ENCODE results near the gene PEAK1.

The PEAK1 gene

GRCh38 chr15:77075528-77075927 is 344.4 kb downstream of the PEAK1 start:
- no peak for DNase-seq

- DNase-seq = no peak
These were observed 345.6 kb downstream of the PEAK1 start for GRCh38 chr15:77074350-77074749.

GRCh38 chr15:77071305-77072223 is 348.3 kb downstream of the PEAK1 start:
- no peak for DNase-seq

- DNase-seq = peak; percentile 82
These were observed 349.2 kb downstream of the PEAK1 start, which contains the start of gene TSPAN3 for GRCh38 chr15:77070495-77071304. TSS of gene TSPAN3 (minus strand) at chr15:77071109. CDS start at chr15:77070954, 155 bp downstream.

DNA sequence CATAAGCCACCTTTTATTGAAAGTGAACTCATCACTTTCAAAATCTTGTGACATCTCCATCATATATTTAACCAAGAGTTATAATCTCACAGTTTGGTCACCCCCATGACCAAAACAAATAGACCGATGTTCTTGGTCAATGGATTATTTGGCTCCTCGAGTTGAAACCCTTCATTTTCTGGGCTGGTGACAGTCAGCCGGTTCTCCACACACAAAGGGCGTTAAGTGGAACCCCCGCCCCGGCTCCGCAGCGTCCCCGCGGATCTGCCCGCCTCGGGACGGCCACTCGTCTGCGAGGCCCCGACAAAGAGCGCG is 349.8 kb downstream of the PEAK1 start:
- no peak for DNase-seq

GRCh38 chr15:77069521-77070121 is 350.3 kb downstream of the PEAK1 start:
- peak; percentile 6 for DNase-seq

- DNase-seq = no peak
These were observed 351.3 kb downstream of the PEAK1 start for GRCh38 chr15:77068633-77069032.

GRCh38 chr15:77067691-77068367 is 352.1 kb downstream of the PEAK1 start:
- DNase-seq = no peak

DNA sequence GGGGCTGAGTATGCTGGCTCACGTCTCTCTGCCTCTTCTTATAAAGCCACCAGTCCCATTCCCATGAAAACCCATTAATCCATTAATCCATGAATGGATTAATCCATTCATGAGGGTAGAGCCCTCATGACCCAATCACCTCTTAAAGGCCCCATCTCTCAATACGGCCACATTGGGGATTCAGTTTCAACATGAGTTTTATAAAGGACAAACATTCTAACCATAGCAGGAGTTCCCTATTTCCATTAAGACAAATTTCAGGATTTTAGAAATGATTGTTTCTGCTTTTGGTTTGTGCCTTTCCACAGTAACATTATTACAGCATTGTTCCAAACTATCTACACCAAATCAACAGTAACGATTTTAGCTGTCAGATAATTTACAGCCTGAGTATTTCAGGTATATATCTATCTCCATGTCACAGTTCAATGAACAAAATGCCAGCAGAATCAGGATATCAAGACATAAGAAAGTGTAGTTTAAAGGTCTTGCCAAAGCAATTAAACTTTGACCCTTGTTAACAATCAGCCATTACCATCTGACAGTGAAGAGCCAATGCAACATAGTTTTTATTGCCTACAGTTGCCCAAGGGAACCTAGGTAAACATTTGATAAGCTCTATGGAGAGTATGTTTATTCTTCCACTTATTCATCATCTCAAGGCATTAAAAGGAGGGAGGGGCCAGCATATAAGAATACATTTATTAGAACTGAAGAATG is 352.8 kb downstream of the PEAK1 start:
- no peak for DNase-seq

DNA sequence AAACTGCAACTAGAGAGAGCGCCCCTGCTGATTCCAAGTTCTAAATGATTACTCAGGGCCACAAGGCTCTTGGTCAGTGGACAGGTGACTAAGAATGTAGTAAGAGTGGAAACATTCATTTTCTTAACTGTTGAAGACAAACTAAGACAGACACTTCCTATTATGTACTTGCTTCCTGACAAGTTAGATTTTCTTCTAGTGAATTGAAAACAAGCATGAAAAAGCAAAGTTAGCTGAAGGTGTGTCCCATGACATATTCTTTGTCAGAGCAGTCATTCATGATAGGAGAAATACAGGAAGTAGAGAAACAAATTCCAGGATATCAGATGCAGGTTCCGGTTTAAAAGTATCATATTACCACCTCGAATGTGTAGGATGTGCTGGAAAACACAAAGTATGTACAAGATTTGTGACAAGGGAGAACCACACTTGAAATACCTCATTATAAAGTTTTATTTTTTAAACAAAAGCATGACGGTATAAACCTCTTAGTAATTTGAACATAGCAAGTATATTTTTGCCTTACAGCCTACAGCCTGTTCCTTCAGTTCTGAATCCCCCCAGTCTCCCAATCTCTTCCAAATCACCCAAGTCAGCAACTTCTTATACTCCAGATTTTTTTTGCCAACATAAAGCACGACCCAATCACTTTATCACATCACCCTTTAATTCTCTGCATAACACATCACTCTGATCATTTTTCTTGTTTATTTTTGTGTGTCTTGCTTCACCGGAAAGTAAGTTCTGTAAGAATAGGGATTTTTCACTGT is 355.2 kb downstream of the PEAK1 start:
- DNase-seq = no peak

GRCh38 chr15:77064063-77064462 is 355.8 kb downstream of the PEAK1 start:
- no peak for DNase-seq

- DNase-seq = no peak
These were observed 356.7 kb downstream of the PEAK1 start for GRCh38 chr15:77063249-77063648.

DNA sequence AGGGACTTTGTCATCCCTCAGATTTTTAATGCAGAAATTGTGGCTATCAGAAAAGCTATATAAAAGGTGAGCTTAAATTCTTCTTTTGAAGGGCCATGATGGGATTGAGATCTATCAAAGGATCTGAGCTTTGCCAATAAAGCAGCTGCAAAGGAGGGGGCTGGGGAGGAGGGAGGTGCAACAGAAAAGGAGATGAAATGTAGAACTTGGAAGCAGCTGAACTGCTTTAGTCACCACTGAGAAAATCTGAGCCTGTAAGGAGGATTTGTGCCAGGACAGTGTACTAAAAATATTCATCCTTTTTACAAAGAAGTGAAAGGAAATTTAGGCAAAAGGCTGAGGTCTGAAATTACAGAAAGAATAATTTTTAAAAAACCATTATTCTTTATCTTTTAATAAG is 359.4 kb downstream of the PEAK1 start:
- DNase-seq = no peak

GRCh38 chr15:77059786-77060361 is 360.0 kb downstream of the PEAK1 start:
- DNase-seq = peak; percentile 9

DNA sequence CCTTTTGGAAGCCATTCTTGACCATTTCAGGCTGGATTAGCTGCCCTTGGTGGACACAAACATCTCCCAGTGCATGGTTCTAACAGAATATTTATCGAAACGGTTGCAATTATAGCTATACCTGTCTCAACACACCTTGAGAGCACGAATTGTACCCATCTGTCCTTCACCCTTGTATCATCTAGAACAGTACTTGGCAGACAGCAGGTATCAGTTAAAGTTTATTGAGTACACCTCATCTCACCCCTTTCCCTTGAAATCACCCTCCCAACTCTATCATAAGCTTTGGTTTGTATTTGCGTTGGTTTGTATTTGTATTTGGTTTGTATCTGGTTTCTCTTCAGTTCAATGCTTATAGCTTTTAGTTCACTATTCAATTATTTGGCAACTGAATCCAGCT is 361.4 kb downstream of the PEAK1 start:
- no peak for DNase-seq

DNA sequence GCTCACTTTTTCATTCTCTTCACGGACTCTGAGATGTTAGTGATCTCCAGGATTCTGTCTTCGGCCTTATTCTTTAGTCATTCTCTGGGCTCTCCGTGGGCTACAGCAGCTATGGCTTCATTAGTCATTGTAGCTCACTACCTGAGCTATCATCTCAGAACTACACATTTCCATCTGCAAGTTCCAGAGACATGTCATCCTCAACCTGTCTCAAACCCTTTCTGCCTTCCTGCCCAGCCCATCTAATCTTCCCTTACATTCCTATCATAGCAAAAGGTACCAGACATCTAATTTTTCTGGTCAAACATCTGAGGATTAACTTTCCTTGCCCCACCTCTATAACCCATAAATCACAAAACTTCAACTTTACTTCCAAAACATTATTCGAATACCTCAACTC is 362.2 kb downstream of the PEAK1 start:
- DNase-seq = no peak

GRCh38 chr15:77057072-77057471 is 362.8 kb downstream of the PEAK1 start:
- DNase-seq = no peak

DNA sequence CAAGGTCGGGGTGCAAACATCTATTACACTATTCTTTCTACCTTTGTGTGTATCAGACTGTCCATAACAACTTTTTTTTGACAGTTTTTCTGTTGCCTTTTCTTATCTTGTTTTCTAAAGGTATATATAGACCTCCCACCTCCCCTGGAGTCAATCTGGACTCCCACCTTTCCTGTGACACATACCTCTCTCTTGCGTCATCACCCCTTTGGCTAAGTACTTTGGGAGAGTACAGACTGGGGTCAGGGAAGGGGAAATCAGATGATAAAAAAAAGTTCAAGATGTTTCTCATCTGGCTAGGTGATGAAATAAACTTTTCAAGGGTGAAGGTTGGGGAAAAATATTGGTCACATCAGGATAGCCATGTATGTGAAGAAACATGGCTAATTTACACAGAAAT is 366.2 kb downstream of the PEAK1 start:
- DNase-seq = no peak

GRCh38 chr15:77052556-77052955 is 367.3 kb downstream of the PEAK1 start:
- no peak for DNase-seq
